Occipital lobe (tissue), 2 donors: ENCODE measurements around the gene ALAS2. TPM values are rescaled to one million over a fixed set of nuclear protein-coding genes. Genes with fewer than 3 reads are reported as not detected.
"Not testable (repeated sequence)": the region's sequence is repeated elsewhere in the genome, so short reads cannot be mapped to it uniquely, and the experiment has no call there.

Experiments used
- DNase-seq: peaks from one replicate; lab custom pipeline; 2025; lab: John Stamatoyannopoulos, UW
- total RNA-seq: library from RNA; depleted of rRNA; stranded (reverse); fragments of >200 nt; gene quantifications from one replicate; pipeline ENCODE4 v1.2.3, GENCODE V29; 2014

ALAS2 gene, protein sequence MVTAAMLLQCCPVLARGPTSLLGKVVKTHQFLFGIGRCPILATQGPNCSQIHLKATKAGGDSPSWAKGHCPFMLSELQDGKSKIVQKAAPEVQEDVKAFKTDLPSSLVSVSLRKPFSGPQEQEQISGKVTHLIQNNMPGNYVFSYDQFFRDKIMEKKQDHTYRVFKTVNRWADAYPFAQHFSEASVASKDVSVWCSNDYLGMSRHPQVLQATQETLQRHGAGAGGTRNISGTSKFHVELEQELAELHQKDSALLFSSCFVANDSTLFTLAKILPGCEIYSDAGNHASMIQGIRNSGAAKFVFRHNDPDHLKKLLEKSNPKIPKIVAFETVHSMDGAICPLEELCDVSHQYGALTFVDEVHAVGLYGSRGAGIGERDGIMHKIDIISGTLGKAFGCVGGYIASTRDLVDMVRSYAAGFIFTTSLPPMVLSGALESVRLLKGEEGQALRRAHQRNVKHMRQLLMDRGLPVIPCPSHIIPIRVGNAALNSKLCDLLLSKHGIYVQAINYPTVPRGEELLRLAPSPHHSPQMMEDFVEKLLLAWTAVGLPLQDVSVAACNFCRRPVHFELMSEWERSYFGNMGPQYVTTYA
- total RNA-seq: 32.0 TPM

- no peak for DNase-seq
Observed at GRCh38 chrX:55030271-55031205, at the start of gene ALAS2. TSS of gene ALAS2 (minus strand) at chrX:55030977. CDS start at chrX:55026000, 4,977 bp downstream.

DNA sequence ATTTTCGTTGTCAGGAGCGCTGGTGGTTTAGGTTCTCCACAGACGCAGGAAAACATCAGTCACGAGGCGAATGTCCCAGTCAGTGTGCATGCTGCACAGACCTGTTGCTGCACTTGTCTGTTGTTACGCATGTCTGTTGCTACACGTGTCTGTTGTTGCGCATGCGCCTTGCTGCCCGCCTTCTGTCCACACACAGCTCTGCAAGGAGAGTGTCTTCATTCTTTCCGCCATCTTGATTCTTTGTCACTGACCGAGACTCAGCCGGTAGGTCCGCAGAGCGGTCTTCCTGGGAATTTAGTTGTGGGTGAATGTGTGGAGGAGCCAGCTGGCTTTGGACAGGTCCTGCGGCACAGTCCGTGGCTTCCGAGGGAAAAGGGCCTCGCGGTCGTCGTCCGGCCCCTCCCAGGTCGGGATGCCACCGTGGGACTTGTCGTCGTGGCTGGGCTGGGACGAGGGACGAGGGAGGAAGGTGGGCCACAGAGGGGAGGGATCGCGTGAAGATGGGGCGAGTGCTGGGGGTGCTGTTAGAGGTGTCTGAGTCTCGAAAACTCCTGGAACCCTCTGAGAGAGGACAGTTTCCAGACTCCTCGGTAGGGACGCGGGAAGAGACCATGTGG is 44.2 kb upstream of the ALAS2 start, which contains the start of gene PAGE2B:
Gene PAGE2B, plus strand, starts transcription at position 180 of the 617 bp plus-strand sequence. CDS start 1,012 bp downstream, outside the sequence.
- no peak for DNase-seq

DNA sequence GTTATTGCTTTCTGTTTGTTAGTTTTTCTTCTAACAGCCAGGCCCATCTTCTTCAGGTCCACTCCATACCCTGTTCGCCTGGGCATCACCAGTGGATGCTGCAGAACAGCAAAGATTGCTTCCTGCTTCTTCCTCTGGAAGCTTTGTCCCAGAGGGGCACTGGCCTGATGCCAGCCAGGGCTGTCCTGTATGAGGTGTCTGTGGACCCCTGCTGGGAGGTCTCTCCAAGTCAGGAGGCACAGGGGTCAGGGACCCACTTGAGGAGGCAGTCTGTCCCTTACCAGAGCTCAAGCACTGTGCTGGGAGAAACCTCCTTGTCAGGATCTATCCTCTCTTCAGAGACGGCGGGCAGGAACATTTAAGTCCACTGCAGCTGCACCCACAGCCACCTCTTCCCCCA is 41.5 kb upstream of the ALAS2 start:
- no peak for DNase-seq

DNA sequence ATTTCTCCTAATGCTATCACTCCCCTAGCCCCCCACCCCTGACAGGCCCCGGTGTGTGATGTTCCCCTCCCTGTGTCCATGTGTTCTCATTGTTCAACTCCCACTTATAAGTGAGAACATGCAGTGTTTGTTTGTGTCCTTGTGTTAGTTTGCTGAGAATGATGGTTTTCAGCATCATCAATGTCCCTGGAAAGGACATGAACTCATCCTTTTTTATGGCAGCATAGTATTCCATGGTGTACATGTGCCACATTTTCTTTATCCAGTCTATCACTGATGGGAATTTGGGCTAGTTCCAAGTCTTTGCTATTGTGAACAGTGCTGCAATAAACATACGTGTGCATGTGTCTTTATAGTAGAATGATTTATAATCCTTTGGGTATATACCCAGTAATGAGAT is 36.4 kb upstream of the ALAS2 start:
- not testable (repeated sequence) for DNase-seq

- no peak for DNase-seq
Observed at GRCh38 chrX:55057675-55058249, 27.0 kb upstream of the ALAS2 start.

- DNase-seq: no peak
Observed at GRCh38 chrX:55056820-55057674, 26.3 kb upstream of the ALAS2 start.

GRCh38 chrX:55050599-55050998 is 19.8 kb upstream of the ALAS2 start:
- DNase-seq: not testable (repeated sequence)

DNA sequence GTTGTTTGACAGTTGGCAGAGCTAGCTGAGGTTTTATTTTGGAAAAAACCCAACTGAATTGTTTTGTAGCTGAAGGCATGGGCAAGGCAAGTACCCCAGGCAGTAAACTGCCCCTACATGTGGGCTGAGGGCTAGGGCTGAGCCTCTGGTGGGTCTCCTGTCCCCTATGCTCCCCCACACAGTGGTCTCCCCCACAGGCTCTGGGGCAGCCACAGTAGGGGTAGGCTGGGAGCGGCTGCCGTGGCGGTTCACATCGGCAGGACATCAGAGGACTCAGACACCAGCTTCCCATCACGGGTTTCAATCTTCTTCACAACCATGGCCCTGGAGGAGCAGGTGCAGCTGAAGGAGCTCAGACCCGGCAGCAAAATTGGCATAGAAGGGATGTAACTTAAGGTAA is 10.7 kb upstream of the ALAS2 start:
- no peak for DNase-seq

- no peak for DNase-seq
Observed at GRCh38 chrX:55039471-55039870, 8.7 kb upstream of the ALAS2 start.

- no peak for DNase-seq
Observed at GRCh38 chrX:55033429-55033828, 2.7 kb upstream of the ALAS2 start.

- no peak for DNase-seq
Observed at GRCh38 chrX:55029291-55029690, 1.5 kb downstream of the ALAS2 start.

DNA sequence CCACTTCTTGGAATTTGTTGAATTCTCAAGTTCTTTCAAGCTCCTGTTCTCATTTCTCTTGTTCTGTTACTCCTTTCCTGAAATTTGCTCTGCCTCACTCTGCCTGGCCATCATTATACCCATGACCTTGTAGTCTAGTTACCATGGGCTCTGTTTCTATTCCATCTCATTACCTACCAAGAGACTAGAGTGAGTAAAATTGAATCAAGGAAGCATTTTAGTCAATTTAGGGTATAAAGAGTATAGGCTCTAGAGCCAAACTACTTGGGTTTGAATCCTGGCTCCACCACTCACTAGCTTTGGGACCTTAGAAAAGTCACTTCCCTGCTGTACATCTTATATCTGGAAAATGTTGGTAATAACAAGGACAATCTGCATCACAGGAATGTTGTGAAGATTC is 2.2 kb downstream of the ALAS2 start:
- no peak for DNase-seq

- DNase-seq: no peak
Observed at GRCh38 chrX:55028040-55028439, 2.7 kb downstream of the ALAS2 start.

- no peak for DNase-seq
Observed at GRCh38 chrX:55026840-55027239, 3.9 kb downstream of the ALAS2 start.

GRCh38 chrX:55026143-55026542 is 4.6 kb downstream of the ALAS2 start:
- DNase-seq: no peak

DNA sequence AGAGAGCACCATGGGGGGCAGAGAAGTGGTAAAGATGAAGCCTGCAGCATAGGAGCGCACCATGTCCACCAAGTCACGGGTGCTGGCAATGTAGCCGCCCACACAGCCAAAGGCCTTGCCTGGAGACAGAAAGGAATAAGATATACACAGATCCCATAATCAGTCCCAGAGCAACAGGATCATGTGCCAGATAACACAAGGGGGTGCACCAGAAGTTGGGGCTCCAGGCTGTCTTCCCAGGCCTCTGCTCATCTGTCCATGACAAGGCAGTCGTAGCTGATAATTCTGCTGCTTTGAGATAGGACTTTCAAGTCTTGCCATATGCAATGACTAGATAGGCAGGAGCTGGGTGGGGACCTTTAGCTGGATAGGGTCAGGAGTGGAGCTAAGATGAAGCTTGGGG is 15.9 kb downstream of the ALAS2 start:
- DNase-seq: no peak

DNA sequence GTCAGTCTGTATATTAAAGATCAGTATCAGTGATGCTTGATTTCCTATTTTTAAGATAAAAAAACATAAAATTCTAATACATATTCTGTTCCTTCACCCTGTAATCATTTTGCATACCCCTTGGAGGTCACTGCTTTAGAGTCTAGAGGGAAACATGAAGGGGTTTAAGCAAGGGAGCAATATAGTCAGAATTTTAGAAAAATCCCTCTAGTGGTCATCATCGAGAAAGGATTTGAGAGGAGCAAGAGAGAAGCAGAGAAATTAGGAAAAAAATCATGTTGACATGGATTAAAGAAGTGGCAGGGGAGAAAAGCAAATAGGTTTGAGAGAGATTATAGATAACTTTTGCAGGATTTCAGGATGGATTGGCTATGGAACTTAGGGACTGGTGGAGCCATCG is 19.5 kb downstream of the ALAS2 start:
- DNase-seq: no peak

DNA sequence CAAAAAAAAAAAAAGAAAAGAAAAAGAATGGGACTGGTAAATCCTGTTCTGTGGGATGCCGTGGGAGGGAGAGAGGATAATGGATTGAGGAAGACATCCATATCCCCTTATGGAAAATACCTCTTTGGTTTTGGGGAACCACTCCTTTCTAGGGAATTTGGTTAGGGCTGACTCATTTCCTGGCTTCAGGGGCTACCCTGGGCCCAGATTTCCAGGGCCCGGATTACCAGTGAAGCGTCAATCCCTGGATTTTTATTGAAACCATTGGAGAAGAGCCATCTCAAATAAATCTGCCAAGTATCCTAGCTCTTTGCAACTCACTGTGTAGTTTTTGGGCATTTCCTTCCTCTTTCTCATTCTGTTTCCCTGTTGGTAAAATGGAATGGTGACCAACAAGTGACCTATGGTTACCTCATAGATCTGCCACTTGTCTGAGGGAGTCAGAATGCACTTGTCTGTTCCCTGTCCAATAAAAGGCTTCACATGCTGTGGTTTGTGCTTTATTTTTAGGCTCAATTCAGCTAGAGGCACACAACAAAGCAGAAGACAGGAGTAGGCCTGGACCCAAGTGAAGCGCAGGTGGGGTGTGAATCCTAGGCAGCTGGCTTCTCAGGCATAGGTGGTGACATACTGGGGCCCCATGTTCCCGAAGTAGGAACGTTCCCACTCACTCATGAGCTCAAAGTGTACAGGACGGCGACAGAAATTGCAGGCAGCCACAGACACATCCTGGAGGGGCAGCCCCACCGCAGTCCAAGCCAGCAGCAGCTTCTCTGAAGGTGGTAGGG is 22.0 kb downstream of the ALAS2 start:
- no peak for DNase-seq

DNA sequence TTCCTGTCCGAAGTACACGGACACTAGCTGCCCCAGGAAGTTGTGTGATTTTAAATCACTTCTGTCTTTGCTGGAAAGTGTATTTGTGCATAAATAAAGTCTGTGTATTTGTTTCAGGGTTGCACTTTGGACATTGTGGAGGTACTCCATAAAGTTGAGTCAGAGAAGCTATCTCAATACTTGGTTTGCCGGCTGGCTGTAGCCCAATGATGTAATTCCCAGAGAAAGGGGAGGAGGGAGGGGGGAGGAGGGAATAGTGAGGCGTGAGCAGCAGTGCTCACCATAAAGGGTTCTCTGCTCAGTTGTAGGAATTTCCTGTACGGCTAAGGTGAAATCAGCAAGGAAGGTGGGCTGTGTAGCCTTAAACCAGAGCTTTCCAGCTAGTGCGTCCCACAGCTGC is 23.1 kb downstream of the ALAS2 start:
- DNase-seq: no peak
